ENCODE data around the gene EPC2. TPM values are rescaled to one million over a fixed set of nuclear protein-coding genes. Genes with fewer than 3 reads are reported as not detected.

The EPC2 gene
- total and polyA plus RNA-seq, 10 of the 15 experiments (the other 5 are each of a cell fraction or from before 2014, with no cell fraction given): 2.0 to 16.5 (median 10.8) TPM

DNA sequence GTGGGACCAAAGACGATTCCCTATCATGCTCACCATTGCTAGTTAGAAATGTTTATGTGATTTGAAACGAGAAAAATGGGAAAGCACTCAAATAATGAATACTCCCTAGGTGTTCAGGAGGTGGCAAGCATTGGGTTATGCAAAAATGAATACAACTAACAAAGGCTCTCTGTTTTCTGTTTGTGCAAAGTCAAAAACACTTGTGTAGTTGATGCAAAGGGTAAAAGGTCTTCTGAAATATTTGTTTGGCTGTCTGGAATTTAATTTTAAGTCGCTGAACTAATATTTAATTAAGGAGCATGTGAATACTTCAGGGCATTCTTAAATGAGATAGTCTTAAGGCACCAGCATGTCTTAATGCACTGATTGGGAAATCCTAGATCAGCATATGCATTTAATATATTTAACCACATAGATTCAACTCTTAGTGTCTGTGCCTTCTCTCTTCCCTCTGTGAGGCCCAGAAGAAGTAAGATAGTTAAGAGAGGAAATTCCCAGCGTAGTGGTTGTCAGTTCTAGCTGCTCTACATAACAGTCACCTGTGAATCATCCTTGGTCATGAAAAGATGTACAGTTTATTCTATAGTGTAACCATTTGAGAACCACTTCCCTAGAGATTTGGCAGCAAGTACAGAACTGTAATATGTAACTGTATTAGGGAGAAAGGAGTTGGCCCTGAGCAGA is 111.9 kb downstream of the EPC2 start:
- in situ Hi-C loops (cut with MboI) (no loop called here), intact Hi-C loops (cut with micrococcal nuclease; ENCODE audit: unreplicated experiment) (no loop called here)
- no peak overlapping the region for H3K9ac ChIP-seq (ENCODE audit: control insufficient read depth, insufficient read depth, low read length)
- CTCF ChIA-PET: no interaction called here
- TF ChIP-seq ATF7 (IDR thresholded peaks at IDR 0.05; ENCODE audit: low read depth) (no peak), CBX3 (IDR thresholded peaks at IDR 0.05; ENCODE audit: borderline replicate concordance, low read depth) (no peak), POLR2AphosphoS5 (IDR thresholded peaks at IDR 0.05; ENCODE audit: low read length) (no peak), ETV6 (conservative IDR thresholded peaks at IDR 0.05 in 1 of 2, IDR thresholded peaks at IDR 0.05 in 1 of 2; ENCODE audit: borderline replicate concordance in 1 of 2, low read depth in 1 of 2) (no peak), RAD51 (IDR thresholded peaks at IDR 0.05) (no peak), HCFC1 (IDR thresholded peaks at IDR 0.05; ENCODE audit: low read length) (no peak), CEBPB (IDR thresholded peaks at IDR 0.05; ENCODE audit: borderline replicate concordance in 1 of 2, low read depth in 2 of 2, low read length in 2 of 2) (no peak)
- TF ChIP-seq, protein P1, sequence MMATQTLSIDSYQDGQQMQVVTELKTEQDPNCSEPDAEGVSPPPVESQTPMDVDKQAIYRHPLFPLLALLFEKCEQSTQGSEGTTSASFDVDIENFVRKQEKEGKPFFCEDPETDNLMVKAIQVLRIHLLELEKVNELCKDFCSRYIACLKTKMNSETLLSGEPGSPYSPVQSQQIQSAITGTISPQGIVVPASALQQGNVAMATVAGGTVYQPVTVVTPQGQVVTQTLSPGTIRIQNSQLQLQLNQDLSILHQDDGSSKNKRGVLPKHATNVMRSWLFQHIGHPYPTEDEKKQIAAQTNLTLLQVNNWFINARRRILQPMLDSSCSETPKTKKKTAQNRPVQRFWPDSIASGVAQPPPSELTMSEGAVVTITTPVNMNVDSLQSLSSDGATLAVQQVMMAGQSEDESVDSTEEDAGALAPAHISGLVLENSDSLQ (IDR thresholded peaks at IDR 0.05): no peak
- TF ChIP-seq, protein P2, sequence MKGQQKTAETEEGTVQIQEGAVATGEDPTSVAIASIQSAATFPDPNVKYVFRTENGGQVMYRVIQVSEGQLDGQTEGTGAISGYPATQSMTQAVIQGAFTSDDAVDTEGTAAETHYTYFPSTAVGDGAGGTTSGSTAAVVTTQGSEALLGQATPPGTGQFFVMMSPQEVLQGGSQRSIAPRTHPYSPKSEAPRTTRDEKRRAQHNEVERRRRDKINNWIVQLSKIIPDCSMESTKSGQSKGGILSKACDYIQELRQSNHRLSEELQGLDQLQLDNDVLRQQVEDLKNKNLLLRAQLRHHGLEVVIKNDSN (IDR thresholded peaks at IDR 0.05; ENCODE audit: borderline replicate concordance, extremely low read length, insufficient read depth, low read depth, low read length): no peak
- RAD21 ChIA-PET (ENCODE audit: unreplicated experiment): no interaction called here
- SMC1A ChIA-PET (ENCODE audit: uncharacterized antibody, unreplicated experiment): no interaction called here
- DNase-seq (ENCODE audit: low read depth, low spot score) (no peak), ATAC-seq (no peak), FAIRE-seq (peak; percentile 64)
- H3K27me3 ChIP-seq (replicated peaks in 1 of 2; ENCODE audit: control insufficient read depth in 2 of 2, insufficient read depth in 2 of 2, low read length in 1 of 2): no peaks in the 10 kb centered on the region
- peaks cover 0 to 6% of the 10 kb centered on the region in 2 experiments; a peak in 1 of 4 replicates for H3K36me3 ChIP-seq (ENCODE audit: control insufficient read depth in 2 of 2, insufficient read depth in 2 of 2, low read length in 1 of 2)
- no peak overlapping the region for H3K4me3 ChIP-seq
- POLR2A ChIA-PET: no interaction called here
- no TSS peak for BruUV-seq (replicated peaks)
- no peak overlapping the region for H3K27ac ChIP-seq (ENCODE audit: control insufficient read depth, insufficient read depth)
- H3K4me1 ChIP-seq (ENCODE audit: control insufficient read depth, insufficient read depth, low read length): no peaks in the 10 kb centered on the region
- no peaks in the 10 kb centered on the region for H4K20me1 ChIP-seq (ENCODE audit: control insufficient read depth, insufficient read depth)
- H2AFZ ChIP-seq (ENCODE audit: control insufficient read depth, low read depth, low read length): no peak overlapping the region
- 73% methylated on average over 4 of the region's 4 CpGs for WGBS (ENCODE audit: insufficient coverage, insufficient replicate concordance, low lambda C conversion rate, missing lambda C conversion rate)
- H3K79me2 ChIP-seq (ENCODE audit: control insufficient read depth, insufficient read depth, low read length): no peaks in the 10 kb centered on the region
- no peak overlapping the region for H3K4me2 ChIP-seq (ENCODE audit: control insufficient read depth, insufficient read depth)
- H3K9me3 ChIP-seq (replicated peaks; ENCODE audit: control insufficient read depth, insufficient read depth, low read length): no peaks in the 10 kb centered on the region
